HG03196 (cell line): ENCODE results near the gene ACSS2.

Source experiments
- ATAC-seq: cut with Tn5 transposase; IDR thresholded peaks from one replicate; pipeline ENCODE4 v1.9.1; 2021; ENCODE audit not compliant: unreplicated experiment

Gene ACSS2

GRCh38 chr20:34971561-34972235, 95.3 kb downstream of the ACSS2 start:
- no peak for ATAC-seq

GRCh38 chr20:34974246-34974645, 97.8 kb downstream of the ACSS2 start:
- ATAC-seq: no peak

DNA sequence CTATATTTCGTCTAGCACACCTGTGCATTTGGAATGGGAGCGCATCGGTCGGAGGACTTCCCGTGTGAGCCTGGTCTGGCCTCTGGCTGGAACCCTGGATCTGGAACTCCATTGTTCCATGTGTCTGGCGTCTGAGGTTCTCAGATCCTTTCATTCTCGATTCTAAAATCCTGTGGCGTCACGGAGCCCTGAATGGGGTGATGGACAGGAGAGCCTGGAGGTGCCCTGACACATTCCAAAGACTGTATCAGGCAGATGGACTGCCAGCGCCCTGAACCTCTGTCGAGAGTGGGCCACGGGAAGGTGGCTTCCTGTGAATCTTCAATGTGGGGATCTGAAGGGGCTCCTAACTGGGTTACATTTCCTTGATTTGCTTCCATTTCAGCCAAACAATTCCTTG, 99.9 kb downstream of the ACSS2 start:
- no peak for ATAC-seq
